Measurements from ENCODE around the gene HAPLN2.

HAPLN2 gene

DNA sequence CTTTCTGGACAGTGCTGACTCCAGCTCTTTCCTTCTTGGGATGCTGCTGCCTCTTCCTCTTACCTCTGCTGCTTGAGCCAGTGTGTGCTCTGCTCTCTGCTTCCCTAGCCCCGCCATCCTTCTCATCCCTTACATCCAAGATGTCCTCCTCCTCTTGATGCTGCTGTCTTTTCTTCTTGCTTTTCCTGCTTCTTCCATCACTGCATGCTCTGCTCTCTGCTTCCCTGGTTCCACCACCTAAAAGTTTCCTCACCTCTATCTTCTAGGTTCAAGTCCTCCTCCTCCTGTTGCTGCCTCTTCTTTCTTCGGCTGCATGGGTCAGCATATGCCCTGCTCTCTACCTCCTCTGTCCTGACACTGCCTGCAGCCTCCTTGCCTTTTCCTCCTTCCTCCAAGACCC is 24.2 kb upstream of the HAPLN2 start:
- Histone ChIP-seq H3K27me3 (ENCODE audit: control insufficient read depth in 1 of 2, insufficient read depth in 1 of 2, low read length in 2 of 2) (no peaks in the 10 kb centered on the region), H3K9me3 (ENCODE audit: control insufficient read depth, low read length) (no peaks in the 10 kb centered on the region), H4K8ac (ENCODE audit: low read length) (no peak overlapping the region), H3K4me2 (ENCODE audit: low read length, poor library complexity, severe bottlenecking) (no peak overlapping the region), H3K36me3 (ENCODE audit: control insufficient read depth in 1 of 2, insufficient read depth in 2 of 2, low read depth in 1 of 2, low read length in 2 of 2) (peaks cover 42 to 70% of the 10 kb centered on the region in 2 experiments), H3K4me1 (ENCODE audit: control insufficient read depth, insufficient read depth, low read depth, low read length) (peaks cover 10% of the 10 kb centered on the region), H3K79me1 (replicated peaks; ENCODE audit: low read length, poor library complexity, severe bottlenecking) (peaks cover 33% of the 10 kb centered on the region), H3K4me3 (ENCODE audit: insufficient read depth in 1 of 2, low read depth in 1 of 2, low read length in 2 of 2) (no peak overlapping the region), H3K18ac (ENCODE audit: low read depth in 1 of 2, low read length in 2 of 2) (no peak overlapping the region), H3K14ac (ENCODE audit: low read length in 2 of 2) (no peak overlapping the region), H2AFZ (ENCODE audit: low read depth, low read length) (no peak overlapping the region), H2BK5ac (ENCODE audit: low read depth, low read length, poor library complexity, severe bottlenecking) (no peak overlapping the region), H2BK12ac (ENCODE audit: low read length in 2 of 2) (no peak overlapping the region), H4K91ac (ENCODE audit: low read length) (no peak overlapping the region), H3K4ac (ENCODE audit: low read depth in 1 of 2, low read length in 2 of 2) (no peak overlapping the region), H2BK120ac (ENCODE audit: low read depth, low read length) (no peak overlapping the region), H3K23ac (ENCODE audit: low read length in 2 of 2) (no peak overlapping the region), H2BK15ac (ENCODE audit: low read depth, poor library complexity, severe bottlenecking) (no peak overlapping the region), H2AK5ac (ENCODE audit: low read length, severe bottlenecking) (no peak overlapping the region), H3K27ac (ENCODE audit: low read length, poor library complexity, severe bottlenecking) (no peak overlapping the region), H3K9ac (ENCODE audit: low read length) (no peak overlapping the region)
- WGBS = 99% methylated on average over 2 of the region's 2 CpGs
- DNase-seq = no peak

DNA sequence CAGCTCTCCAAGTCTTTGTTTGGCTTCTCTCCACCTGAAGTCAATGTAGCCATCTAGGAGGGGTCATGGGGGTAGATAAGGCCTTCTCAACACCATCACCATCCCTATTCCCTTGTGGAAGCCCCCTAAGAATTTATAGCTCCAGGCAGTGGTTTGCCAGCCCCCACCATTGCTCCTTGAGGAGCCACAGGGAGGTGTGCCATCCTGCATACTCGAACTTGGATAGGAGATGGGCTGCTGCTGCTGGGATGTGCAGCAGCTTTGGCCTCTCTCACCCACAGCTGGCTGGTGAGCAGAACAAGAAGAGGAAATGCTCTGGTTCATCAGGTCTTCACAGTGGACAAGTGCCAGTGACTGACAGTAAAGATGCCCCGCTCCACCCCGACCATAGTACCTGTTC is 22.8 kb upstream of the HAPLN2 start:
- Histone ChIP-seq H2BK15ac (ENCODE audit: low read depth, poor library complexity, severe bottlenecking) (no peak overlapping the region), H3K4me1 (ENCODE audit: control insufficient read depth, insufficient read depth, low read depth, low read length) (peaks cover 12% of the 10 kb centered on the region), H3K4me2 (ENCODE audit: low read length, poor library complexity, severe bottlenecking) (no peak overlapping the region), H3K18ac (ENCODE audit: low read depth in 1 of 2, low read length in 2 of 2) (no peak overlapping the region), H3K23ac (ENCODE audit: low read length in 2 of 2) (no peak overlapping the region), H3K9ac (ENCODE audit: low read length) (no peak overlapping the region), H3K27me3 (ENCODE audit: control insufficient read depth in 1 of 2, insufficient read depth in 1 of 2, low read length in 2 of 2) (no peaks in the 10 kb centered on the region), H2BK120ac (ENCODE audit: low read depth, low read length) (no peak overlapping the region), H2BK5ac (ENCODE audit: low read depth, low read length, poor library complexity, severe bottlenecking) (no peak overlapping the region), H2AFZ (ENCODE audit: low read depth, low read length) (no peak overlapping the region), H3K4me3 (ENCODE audit: insufficient read depth in 1 of 2, low read depth in 1 of 2, low read length in 2 of 2) (no peak overlapping the region), H3K14ac (ENCODE audit: low read length in 2 of 2) (no peak overlapping the region), H3K79me1 (replicated peaks; ENCODE audit: low read length, poor library complexity, severe bottlenecking) (peaks cover 38% of the 10 kb centered on the region), H2BK12ac (ENCODE audit: low read length in 2 of 2) (no peak overlapping the region), H4K91ac (ENCODE audit: low read length) (no peak overlapping the region), H3K36me3 (ENCODE audit: control insufficient read depth in 1 of 2, insufficient read depth in 2 of 2, low read depth in 1 of 2, low read length in 2 of 2) (peaks cover 42 to 70% of the 10 kb centered on the region in 2 experiments), H3K27ac (ENCODE audit: low read length, poor library complexity, severe bottlenecking) (no peak overlapping the region), H2AK5ac (ENCODE audit: low read length, severe bottlenecking) (no peak overlapping the region), H3K4ac (ENCODE audit: low read depth in 1 of 2, low read length in 2 of 2) (no peak overlapping the region), H3K9me3 (ENCODE audit: control insufficient read depth, low read length) (no peaks in the 10 kb centered on the region), H4K8ac (ENCODE audit: low read length) (no peak overlapping the region)
- 96% methylated on average over 3 of the region's 3 CpGs for WGBS
- no peak for DNase-seq

- Histone ChIP-seq H2BK15ac (ENCODE audit: low read depth, poor library complexity, severe bottlenecking) (no peak overlapping the region), H3K79me1 (replicated peaks; ENCODE audit: low read length, poor library complexity, severe bottlenecking) (peaks cover 30% of the 10 kb centered on the region), H3K9ac (ENCODE audit: low read length) (no peak overlapping the region), H3K36me3 (ENCODE audit: control insufficient read depth in 1 of 2, insufficient read depth in 2 of 2, low read depth in 1 of 2, low read length in 2 of 2) (peaks cover 39 to 64% of the 10 kb centered on the region in 2 experiments), H3K4me2 (ENCODE audit: low read length, poor library complexity, severe bottlenecking) (no peak overlapping the region), H3K27ac (ENCODE audit: low read length, poor library complexity, severe bottlenecking) (no peak overlapping the region), H3K9me3 (ENCODE audit: control insufficient read depth, low read length) (no peaks in the 10 kb centered on the region), H3K4me3 (ENCODE audit: insufficient read depth in 1 of 2, low read depth in 1 of 2, low read length in 2 of 2) (no peak overlapping the region), H3K27me3 (ENCODE audit: control insufficient read depth in 1 of 2, insufficient read depth in 1 of 2, low read length in 2 of 2) (no peaks in the 10 kb centered on the region), H2BK12ac (ENCODE audit: low read length in 2 of 2) (no peak overlapping the region), H3K18ac (ENCODE audit: low read depth in 1 of 2, low read length in 2 of 2) (no peak overlapping the region), H3K4ac (ENCODE audit: low read depth in 1 of 2, low read length in 2 of 2) (no peak overlapping the region), H2AFZ (ENCODE audit: low read depth, low read length) (no peak overlapping the region), H4K91ac (ENCODE audit: low read length) (no peak overlapping the region), H2AK5ac (ENCODE audit: low read length, severe bottlenecking) (no peak overlapping the region), H3K14ac (ENCODE audit: low read length in 2 of 2) (no peak overlapping the region), H2BK120ac (ENCODE audit: low read depth, low read length) (no peak overlapping the region), H3K23ac (ENCODE audit: low read length in 2 of 2) (no peak overlapping the region), H2BK5ac (ENCODE audit: low read depth, low read length, poor library complexity, severe bottlenecking) (no peak overlapping the region), H3K4me1 (ENCODE audit: control insufficient read depth, insufficient read depth, low read depth, low read length) (peaks cover 7% of the 10 kb centered on the region), H4K8ac (ENCODE audit: low read length) (no peak overlapping the region)
- DNase-seq = no peak
- WGBS = 96% methylated on average over 5 of the region's 5 CpGs
Measured at GRCh38 chr1:156598125-156598524, 21.1 kb upstream of the HAPLN2 start.

GRCh38 chr1:156598731-156599432 is 20.3 kb upstream of the HAPLN2 start:
- Histone ChIP-seq H2AFZ (ENCODE audit: low read depth, low read length) (no peak overlapping the region), H3K4me1 (ENCODE audit: control insufficient read depth, insufficient read depth, low read depth, low read length) (peaks cover 6% of the 10 kb centered on the region)

More at GRCh38 chr1:156598731-156599432, 20.3 kb upstream of the HAPLN2 start:
- Histone ChIP-seq H2BK5ac (ENCODE audit: low read depth, low read length, poor library complexity, severe bottlenecking) (no peak overlapping the region), H3K27me3 (ENCODE audit: control insufficient read depth in 1 of 2, insufficient read depth in 1 of 2, low read length in 2 of 2) (no peaks in the 10 kb centered on the region), H2BK120ac (ENCODE audit: low read depth, low read length) (no peak overlapping the region), H2BK12ac (ENCODE audit: low read length in 2 of 2) (no peak overlapping the region), H3K9ac (ENCODE audit: low read length) (no peak overlapping the region), H3K9me3 (ENCODE audit: control insufficient read depth, low read length) (no peaks in the 10 kb centered on the region), H4K91ac (ENCODE audit: low read length) (no peak overlapping the region), H3K36me3 (ENCODE audit: control insufficient read depth in 1 of 2, insufficient read depth in 2 of 2, low read depth in 1 of 2, low read length in 2 of 2) (peaks cover 31 to 56% of the 10 kb centered on the region in 2 experiments), H2BK15ac (ENCODE audit: low read depth, poor library complexity, severe bottlenecking) (no peak overlapping the region), H4K8ac (ENCODE audit: low read length) (no peak overlapping the region), H3K79me1 (replicated peaks; ENCODE audit: low read length, poor library complexity, severe bottlenecking) (peaks cover 24% of the 10 kb centered on the region), H3K4ac (ENCODE audit: low read depth in 1 of 2, low read length in 2 of 2) (no peak overlapping the region), H2AK5ac (ENCODE audit: low read length, severe bottlenecking) (no peak overlapping the region), H3K23ac (ENCODE audit: low read length in 2 of 2) (no peak overlapping the region), H3K4me2 (ENCODE audit: low read length, poor library complexity, severe bottlenecking) (no peak overlapping the region), H3K4me3 (ENCODE audit: insufficient read depth in 1 of 2, low read depth in 1 of 2, low read length in 2 of 2) (no peak overlapping the region), H3K27ac (ENCODE audit: low read length, poor library complexity, severe bottlenecking) (no peak overlapping the region), H3K18ac (ENCODE audit: low read depth in 1 of 2, low read length in 2 of 2) (no peak overlapping the region), H3K14ac (ENCODE audit: low read length in 2 of 2) (no peak overlapping the region)
- no peak for DNase-seq
- WGBS = 100% methylated on average over 3 of the region's 4 CpGs
